NK-92 treated with Interleukin-12 subunit alpha and Interleukin-12 subunit beta, amount 100 ng/mL, for 24 hours (cell line): ENCODE results near the gene UGCG.
"Not testable (repeated sequence)": the region's sequence is repeated elsewhere in the genome, so short reads cannot be mapped to it uniquely, and the experiment has no call there.

Experiments
- DNase-seq: peaks from one replicate; lab custom pipeline; 2025; lab: John Stamatoyannopoulos, UW

UGCG gene

DNA sequence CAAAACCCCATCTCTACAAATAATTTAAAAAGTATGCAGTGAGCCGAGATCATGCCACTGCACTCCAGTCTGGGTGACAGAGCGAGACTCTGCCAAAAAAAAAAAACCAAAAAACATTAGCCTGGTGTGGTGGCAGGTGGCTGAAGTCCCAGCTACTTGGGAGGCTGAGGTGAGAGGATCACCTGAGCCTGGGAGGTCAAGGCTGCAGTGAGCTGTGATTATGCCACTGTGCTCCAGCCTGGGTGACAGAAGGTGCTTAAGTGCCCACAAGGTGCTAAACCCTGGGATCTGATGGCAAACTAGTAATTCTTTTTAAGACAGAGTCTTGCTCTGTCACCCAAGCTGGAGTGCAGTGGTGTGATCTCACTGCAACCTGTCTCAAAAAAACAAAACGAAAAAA, 5.7 kb upstream of the UGCG start:
- not testable (repeated sequence) for DNase-seq

DNA sequence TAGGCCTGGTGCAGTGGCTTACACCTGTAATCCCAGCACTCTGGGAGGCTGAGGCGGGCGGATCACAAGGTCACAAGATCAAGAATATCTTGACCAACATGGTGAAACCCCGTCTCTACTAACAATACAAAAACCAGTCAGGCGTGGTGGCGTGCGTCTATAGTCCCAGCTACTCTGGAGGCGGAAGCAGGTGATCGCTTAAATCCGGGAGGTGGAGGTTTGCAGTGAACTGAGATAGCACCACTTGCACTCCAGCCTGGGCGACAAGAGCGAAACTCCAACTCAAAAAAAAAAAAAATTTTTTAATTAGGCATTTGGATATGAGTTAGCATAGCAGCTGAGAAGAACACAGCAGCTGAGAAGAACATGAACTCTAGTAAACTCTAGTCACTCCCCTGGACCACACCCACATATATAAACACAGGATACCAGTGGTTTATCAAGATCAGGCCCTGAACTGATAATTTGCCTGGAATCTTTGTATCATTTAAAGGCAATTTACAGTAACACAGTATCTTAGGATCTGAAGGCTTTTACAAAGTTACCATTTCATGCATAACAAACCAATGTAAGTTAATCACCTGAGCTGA, 4.6 kb upstream of the UGCG start:
- DNase-seq: no peak

DNA sequence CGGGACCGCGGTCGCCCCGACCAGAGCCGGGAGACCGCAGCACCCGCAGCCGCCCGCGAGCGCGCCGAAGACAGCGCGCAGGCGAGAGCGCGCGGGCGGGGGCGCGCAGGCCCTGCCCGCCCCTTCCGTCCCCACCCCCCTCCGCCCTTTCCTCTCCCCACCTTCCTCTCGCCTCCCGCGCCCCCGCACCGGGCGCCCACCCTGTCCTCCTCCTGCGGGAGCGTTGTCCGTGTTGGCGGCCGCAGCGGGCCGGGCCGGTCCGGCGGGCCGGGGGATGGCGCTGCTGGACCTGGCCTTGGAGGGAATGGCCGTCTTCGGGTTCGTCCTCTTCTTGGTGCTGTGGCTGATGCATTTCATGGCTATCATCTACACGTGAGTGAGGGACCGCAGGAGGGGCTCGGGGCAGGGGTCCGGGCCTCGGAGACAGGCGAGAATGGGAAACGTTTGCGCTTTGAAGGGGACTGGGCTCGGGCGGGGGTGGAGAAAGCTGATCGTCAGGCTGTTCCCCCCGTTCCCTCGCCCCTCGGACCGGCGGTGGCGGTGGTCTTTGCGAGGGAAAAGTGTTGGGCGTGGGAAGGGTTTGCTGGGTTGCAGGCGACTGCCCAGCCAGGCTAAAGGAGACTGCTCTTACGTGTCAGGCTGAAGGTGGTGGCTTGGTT, 457 bp downstream of the UGCG start:
- DNase-seq: peak; percentile 75

- DNase-seq: no peak
Measured at GRCh38 chr9:111897601-111898137, 1.1 kb downstream of the UGCG start.

DNA sequence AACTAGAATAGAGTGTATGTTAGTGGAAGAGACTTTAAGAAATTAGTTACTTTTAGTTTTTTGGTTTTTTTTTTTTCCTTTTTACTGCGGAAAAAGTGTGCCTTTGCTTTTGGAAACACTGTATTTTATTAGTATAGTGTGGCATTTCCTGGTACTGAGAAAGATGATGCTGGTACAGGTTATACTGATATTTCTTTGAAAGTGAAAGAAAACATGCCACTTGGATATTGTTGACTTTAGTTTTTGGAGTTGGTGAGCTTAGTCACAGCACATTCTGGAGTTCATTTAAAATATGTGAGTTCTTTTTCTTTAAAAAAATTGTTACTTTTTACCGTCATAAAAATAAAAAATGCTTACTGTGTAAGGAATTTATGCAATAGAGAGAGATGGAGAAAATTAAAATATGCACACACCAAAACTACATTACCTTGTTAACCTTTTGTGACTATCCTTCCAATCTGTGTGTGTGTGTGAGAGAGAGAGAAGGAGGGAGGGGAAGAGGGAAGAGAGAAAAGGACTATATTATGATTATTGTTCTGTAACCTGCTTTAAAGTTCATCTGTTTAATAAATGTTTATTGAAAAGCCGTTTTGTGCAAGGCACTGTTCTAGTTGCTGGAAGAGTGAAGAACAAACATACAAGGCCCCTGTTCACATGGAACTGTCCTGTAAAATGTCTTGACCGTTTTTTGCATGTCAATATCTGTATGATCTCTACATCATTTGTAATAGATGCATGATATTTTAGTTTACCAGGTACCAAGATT, 1.9 kb downstream of the UGCG start:
- no peak for DNase-seq

GRCh38 chr9:111900151-111900857, 3.7 kb downstream of the UGCG start:
- no peak for DNase-seq

GRCh38 chr9:111900858-111901612, 4.4 kb downstream of the UGCG start:
- no peak for DNase-seq

- no peak for DNase-seq
Measured at GRCh38 chr9:111902391-111903139, 6.0 kb downstream of the UGCG start.

DNA sequence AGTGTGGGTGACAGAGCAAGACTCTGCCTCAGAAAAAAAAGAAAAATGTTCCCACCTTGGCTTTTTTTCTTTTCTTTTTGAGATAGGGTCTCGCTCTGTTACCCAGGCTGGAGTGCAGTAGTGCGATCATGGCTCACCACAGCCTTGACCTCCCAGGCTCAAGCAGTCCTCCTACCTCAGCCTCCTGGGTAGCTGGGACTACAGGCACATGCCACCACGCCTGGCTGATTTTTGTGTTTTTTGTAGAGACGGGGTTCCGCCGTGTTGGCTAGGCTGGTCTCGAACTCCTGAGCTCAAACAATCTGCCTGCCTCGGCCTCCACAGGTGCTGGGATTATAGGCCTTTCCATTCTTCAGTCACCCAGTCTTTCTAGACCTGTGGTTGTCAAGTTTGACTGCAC, 6.9 kb downstream of the UGCG start:
- not testable (repeated sequence) for DNase-seq

- DNase-seq: no peak
Measured at GRCh38 chr9:111904026-111904425, 7.4 kb downstream of the UGCG start.

DNA sequence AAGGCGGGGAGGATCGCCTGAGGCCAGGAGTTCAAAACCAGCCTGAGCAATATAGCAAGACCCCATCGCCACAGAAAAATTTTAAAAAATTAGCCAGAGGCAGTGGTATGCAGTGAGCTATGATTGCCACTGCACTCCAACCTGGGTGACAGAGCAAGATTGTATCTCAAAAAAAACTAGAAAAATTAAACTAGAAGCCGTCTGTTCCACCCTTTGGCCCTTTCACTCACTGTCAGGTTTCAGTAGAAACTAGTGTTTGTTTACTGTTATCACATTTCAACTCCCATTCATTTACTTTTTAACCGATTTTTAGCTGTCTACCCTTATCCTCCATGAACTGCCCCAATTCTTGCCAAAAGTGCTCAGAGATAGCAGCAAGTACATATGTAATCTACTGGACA, 8.3 kb downstream of the UGCG start:
- DNase-seq: no peak

DNA sequence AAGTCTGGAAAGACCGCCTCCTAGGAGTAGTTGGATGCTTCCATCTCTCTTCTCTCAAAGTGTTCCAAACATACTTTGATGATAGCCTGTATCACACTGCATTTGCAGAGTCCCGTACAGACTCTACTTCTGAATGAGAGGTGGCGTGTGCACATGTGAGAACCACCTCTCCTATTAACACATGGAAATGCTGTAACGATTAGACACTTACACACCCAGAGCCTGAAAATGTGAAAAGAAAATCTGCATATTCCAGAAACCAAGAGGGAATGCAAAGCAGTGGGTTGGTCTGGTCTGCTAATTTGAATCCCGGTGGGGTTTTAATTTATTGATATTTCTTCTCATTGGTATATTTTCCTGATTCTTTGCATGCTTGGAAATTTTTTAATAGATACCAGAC, 10.5 kb downstream of the UGCG start:
- no peak for DNase-seq

DNA sequence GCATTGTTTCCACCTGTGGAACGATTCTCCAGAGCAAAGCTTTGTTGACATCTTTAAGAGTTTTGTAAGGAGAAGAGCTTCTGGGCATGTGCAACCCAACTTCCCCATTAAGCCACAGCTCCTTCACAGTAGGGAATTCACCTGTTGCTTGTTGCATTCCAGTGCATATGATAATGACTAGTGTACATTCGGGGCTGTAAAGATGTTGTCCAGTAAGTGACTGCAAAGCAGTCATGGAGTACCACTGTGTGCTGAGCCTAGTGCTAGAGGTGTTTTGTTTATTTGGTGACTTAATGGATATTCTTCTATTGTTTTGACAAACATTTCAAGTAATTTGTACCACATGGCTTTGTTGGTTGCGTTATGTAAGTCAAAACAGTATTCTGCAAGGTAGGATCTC, 12.8 kb downstream of the UGCG start:
- no peak for DNase-seq

DNA sequence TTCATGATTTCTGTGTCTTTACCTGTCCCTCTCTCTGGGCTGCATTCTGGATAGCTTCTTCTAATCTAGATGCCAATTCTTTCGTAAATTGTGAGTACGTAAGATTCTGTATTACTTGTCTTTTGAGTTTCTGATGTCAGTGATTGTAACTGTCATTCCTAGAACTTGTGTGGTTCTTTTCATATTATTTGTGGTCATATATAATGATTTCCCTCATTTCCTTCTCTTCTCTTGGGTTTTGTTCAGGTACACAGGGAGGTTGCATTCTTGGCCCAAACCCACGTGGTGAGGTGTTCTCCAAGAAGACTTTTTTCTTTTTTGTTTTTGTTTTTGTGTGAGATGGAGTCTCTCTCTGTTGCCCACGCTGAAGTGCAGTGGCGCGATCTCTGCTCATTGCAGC, 13.8 kb downstream of the UGCG start:
- DNase-seq: no peak

DNA sequence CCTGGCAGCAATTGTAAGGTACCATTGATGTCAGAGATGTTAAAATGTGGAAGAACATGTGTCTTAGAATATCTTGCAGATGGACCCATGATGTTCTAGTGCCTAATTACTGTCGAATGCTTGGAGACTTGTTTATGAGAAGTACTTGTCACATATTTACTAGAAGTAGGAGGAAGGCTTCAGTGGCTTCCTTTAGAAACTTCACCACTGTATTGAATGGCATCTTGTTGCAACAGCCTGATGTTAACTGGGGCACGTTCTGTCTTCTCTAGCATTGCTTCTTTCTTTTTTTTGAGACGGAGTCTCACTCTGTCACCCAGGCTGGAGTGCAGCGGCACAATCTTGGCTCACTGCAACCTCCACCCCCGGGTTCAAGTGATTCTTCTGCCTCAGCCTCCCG, 16.5 kb downstream of the UGCG start:
- no peak for DNase-seq

DNA sequence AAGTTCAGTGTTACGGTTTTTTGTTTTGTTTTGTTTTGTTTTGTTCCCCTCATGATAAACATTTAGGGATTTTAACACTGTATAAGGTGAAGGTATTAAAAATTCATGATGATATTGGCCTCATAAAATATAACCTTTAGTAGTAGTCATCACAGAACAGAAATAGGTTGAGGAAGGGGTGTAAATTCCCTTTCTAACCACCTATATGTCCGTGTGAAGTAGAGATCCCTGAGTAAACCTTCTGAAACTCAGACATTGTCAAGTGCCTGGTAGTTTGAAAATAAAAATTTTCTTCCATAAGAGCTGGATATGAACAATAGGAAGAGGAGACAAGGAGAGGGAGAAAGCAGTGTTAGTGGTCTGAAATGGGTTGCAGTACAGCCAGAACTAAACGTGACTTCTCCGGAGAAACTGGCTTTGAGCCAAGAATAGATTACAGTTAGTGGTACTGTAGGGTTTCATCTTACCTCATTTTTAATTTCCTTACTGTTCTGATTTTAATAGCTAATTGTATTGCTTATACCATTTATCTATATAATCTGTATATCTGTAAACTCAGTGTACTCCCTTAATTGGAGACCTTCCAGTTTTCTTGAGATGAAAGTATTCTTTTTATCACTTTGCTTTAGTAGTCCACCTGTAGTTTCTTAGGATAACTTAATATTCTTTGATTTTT, 18.3 kb downstream of the UGCG start:
- no peak for DNase-seq

GRCh38 chr9:111915425-111915758, 18.8 kb downstream of the UGCG start:
- no peak for DNase-seq

DNA sequence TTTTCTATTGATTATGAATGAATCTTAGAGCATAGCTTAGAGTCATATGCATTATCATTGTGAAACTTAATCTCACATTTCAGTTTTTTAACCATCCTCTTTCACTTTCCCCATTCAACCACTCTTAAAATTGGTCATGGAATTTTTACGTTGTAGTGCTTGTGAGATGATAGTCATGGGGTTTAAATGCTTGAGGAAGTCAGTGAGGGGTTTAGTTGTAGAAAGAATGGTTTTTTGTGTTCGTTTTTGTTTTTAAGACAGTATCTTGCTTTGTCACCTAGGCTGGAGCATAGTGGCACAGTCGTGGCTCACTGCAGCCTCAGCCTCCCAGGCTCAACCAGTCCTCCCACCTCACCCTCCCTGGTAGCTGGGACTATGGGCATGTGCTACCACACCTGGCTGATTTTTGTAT, 19.6 kb downstream of the UGCG start:
- no peak for DNase-seq

GRCh38 chr9:111917201-111917600, 20.6 kb downstream of the UGCG start:
- DNase-seq: no peak

- no peak for DNase-seq
Measured at GRCh38 chr9:111917980-111918379, 21.4 kb downstream of the UGCG start.

DNA sequence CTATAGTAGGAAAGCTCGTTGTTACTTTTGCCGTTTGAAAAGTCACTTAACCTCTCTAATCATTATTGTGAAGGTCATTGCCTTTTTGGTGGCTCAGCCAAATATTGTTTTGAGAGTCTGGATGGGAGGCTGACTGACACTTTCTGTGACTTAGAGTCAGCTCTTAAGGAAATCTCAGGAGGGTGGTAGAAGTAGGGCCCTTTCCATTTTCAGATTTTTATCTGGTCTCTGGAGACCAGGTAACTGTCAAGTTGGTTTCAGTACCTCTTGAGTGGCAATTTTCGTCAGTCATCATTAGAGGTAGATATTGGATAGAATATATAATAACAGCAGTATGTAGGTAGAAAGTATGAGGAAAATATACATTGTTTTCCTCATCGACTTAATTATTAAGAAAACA, 23.3 kb downstream of the UGCG start:
- no peak for DNase-seq
